Muscle layer of duodenum (tissue), 2 donors: ENCODE results near the gene LOXHD1.

Source experiments
- H3K27ac ChIP-seq: one replicate; pipeline ENCODE4 v1.7.0; 2013; ENCODE audit warnings: mild to moderate bottlenecking, low read length
- H3K27me3 ChIP-seq: one replicate; pipeline ENCODE4 v1.7.0; 2013; ENCODE audit warnings: low read depth, mild to moderate bottlenecking, control low read depth, low read length
- H3K36me3 ChIP-seq, 2 donors: one replicate each; pipeline ENCODE4 v1.7.0; 2013; ENCODE audit warnings: low read length in 2 of 2, control low read depth in 1 of 2, mild to moderate bottlenecking in 1 of 2; ENCODE audit not compliant: insufficient read depth in 2 of 2, control insufficient read depth in 1 of 2
- H3K4me1 ChIP-seq, 2 donors: one replicate each; pipeline ENCODE4 v1.7.0; 2013; ENCODE audit warnings: low read length in 2 of 2, mild to moderate bottlenecking in 2 of 2, control low read depth in 1 of 2, moderate library complexity in 1 of 2; ENCODE audit not compliant: insufficient read depth in 2 of 2, control insufficient read depth in 1 of 2
- H3K4me3 ChIP-seq, 2 donors: one replicate each; pipeline ENCODE4 v1.7.0; 2013; ENCODE audit warnings: low read length in 2 of 2, low read depth in 1 of 2, mild to moderate bottlenecking in 1 of 2
- H3K9me3 ChIP-seq, 2 donors: one replicate each; pipeline ENCODE4 v1.7.0; 2013; ENCODE audit warnings: low read length in 2 of 2, control low read depth in 1 of 2, mild to moderate bottlenecking in 1 of 2; ENCODE audit not compliant: control insufficient read depth in 1 of 2
- donor health status: healthy.

The LOXHD1 gene

GRCh38 chr18:46469186-46469915, 187.7 kb downstream of the LOXHD1 start:
- Histone ChIP-seq H3K4me1 (no peaks in the 10 kb centered on the region), H3K36me3 (no peaks in the 10 kb centered on the region), H3K9me3 (no peaks in the 10 kb centered on the region), H3K27me3 (no peaks in the 10 kb centered on the region), H3K4me3 (no peak overlapping the region), H3K27ac (no peak overlapping the region)

GRCh38 chr18:46468426-46469180, 188.4 kb downstream of the LOXHD1 start:
- no peaks in the 10 kb centered on the region for H3K27me3 ChIP-seq
- H3K9me3 ChIP-seq = no peaks in the 10 kb centered on the region
- no peaks in the 10 kb centered on the region for H3K4me1 ChIP-seq
- no peak overlapping the region for H3K4me3 ChIP-seq
- H3K27ac ChIP-seq = no peak overlapping the region
- no peaks in the 10 kb centered on the region for H3K36me3 ChIP-seq

GRCh38 chr18:46466234-46467160, 190.5 kb downstream of the LOXHD1 start:
- no peak overlapping the region for H3K27ac ChIP-seq
- no peaks in the 10 kb centered on the region for H3K9me3 ChIP-seq
- H3K27me3 ChIP-seq = no peaks in the 10 kb centered on the region
- no peaks in the 10 kb centered on the region for H3K4me1 ChIP-seq
- no peak overlapping the region for H3K4me3 ChIP-seq
- H3K36me3 ChIP-seq = no peaks in the 10 kb centered on the region

GRCh38 chr18:46464926-46465655, 191.9 kb downstream of the LOXHD1 start:
- Histone ChIP-seq H3K36me3 (no peaks in the 10 kb centered on the region), H3K27me3 (no peaks in the 10 kb centered on the region), H3K9me3 (no peaks in the 10 kb centered on the region), H3K27ac (no peak overlapping the region), H3K4me3 (no peak overlapping the region), H3K4me1 (no peaks in the 10 kb centered on the region)

- Histone ChIP-seq H3K36me3 (no peaks in the 10 kb centered on the region), H3K27me3 (no peaks in the 10 kb centered on the region), H3K4me3 (no peak overlapping the region), H3K9me3 (no peaks in the 10 kb centered on the region), H3K27ac (no peak overlapping the region), H3K4me1 (no peaks in the 10 kb centered on the region)
These were observed 194.5 kb downstream of the LOXHD1 start for GRCh38 chr18:46462523-46462922.

- Histone ChIP-seq H3K4me1 (no peaks in the 10 kb centered on the region), H3K4me3 (no peak overlapping the region), H3K27ac (no peak overlapping the region), H3K9me3 (no peaks in the 10 kb centered on the region), H3K27me3 (no peaks in the 10 kb centered on the region), H3K36me3 (no peaks in the 10 kb centered on the region)
These were observed 195.0 kb downstream of the LOXHD1 start for GRCh38 chr18:46461993-46462392.

GRCh38 chr18:46460754-46461153, 196.3 kb downstream of the LOXHD1 start:
- Histone ChIP-seq H3K9me3 (no peaks in the 10 kb centered on the region), H3K27me3 (no peaks in the 10 kb centered on the region), H3K4me3 (no peak overlapping the region), H3K36me3 (peaks cover 0 to 4% of the 10 kb centered on the region in 2 donors), H3K27ac (no peak overlapping the region), H3K4me1 (no peaks in the 10 kb centered on the region)

- Histone ChIP-seq H3K27me3 (no peaks in the 10 kb centered on the region), H3K4me1 (no peaks in the 10 kb centered on the region), H3K9me3 (no peaks in the 10 kb centered on the region), H3K27ac (no peak overlapping the region), H3K36me3 (peaks cover 0 to 4% of the 10 kb centered on the region in 2 donors), H3K4me3 (no peak overlapping the region)
These were observed 197.1 kb downstream of the LOXHD1 start for GRCh38 chr18:46459789-46460455.

GRCh38 chr18:46458472-46458871, 198.5 kb downstream of the LOXHD1 start:
- no peaks in the 10 kb centered on the region for H3K27me3 ChIP-seq
- no peak overlapping the region for H3K27ac ChIP-seq
- H3K4me1 ChIP-seq = no peaks in the 10 kb centered on the region
- H3K4me3 ChIP-seq = no peak overlapping the region
- peaks cover 0 to 4% of the 10 kb centered on the region in 2 donors for H3K36me3 ChIP-seq
- H3K9me3 ChIP-seq = no peaks in the 10 kb centered on the region

GRCh38 chr18:46456691-46457090, 200.3 kb downstream of the LOXHD1 start:
- Histone ChIP-seq H3K27me3 (no peaks in the 10 kb centered on the region), H3K36me3 (peaks cover 0 to 4% of the 10 kb centered on the region in 2 donors), H3K27ac (no peak overlapping the region), H3K4me1 (no peaks in the 10 kb centered on the region), H3K9me3 (peaks cover 0 to 2% of the 10 kb centered on the region in 2 donors), H3K4me3 (no peak overlapping the region)
